NB4 (cell line): Measurements from ENCODE around the gene LHX1.

Source experiments
- DNase-seq: peaks from one replicate; pipeline ENCODE4 v3.0.0; 2010; ENCODE audit warnings: low read depth
- H3K4me3 ChIP-seq: one replicate; pipeline ENCODE4 v1.5.1; 2011; ENCODE audit warnings: mild to moderate bottlenecking, low read depth, low read length, moderate library complexity
- MAX ChIP-seq: IDR thresholded peaks from 2 replicates; pipeline ENCODE4 v1.6.1; 2011; ENCODE audit warnings: low read depth, low read length
- MYC ChIP-seq: IDR thresholded peaks from 2 replicates; pipeline ENCODE4 v1.6.1; 2011; ENCODE audit warnings: low read depth, low read length
- POLR2A ChIP-seq: IDR thresholded peaks from 2 replicates; pipeline ENCODE4 v1.6.1; 2011; ENCODE audit warnings: mild to moderate bottlenecking; ENCODE audit not compliant: insufficient read length; ENCODE audit errors: extremely low read depth
- TF ChIP-seq, protein P1 (sequence below): IDR thresholded peaks from one replicate; pipeline ENCODE4 v1.5.1; 2012; ENCODE audit warnings: low read depth, low read length

LHX1 gene

DNA sequence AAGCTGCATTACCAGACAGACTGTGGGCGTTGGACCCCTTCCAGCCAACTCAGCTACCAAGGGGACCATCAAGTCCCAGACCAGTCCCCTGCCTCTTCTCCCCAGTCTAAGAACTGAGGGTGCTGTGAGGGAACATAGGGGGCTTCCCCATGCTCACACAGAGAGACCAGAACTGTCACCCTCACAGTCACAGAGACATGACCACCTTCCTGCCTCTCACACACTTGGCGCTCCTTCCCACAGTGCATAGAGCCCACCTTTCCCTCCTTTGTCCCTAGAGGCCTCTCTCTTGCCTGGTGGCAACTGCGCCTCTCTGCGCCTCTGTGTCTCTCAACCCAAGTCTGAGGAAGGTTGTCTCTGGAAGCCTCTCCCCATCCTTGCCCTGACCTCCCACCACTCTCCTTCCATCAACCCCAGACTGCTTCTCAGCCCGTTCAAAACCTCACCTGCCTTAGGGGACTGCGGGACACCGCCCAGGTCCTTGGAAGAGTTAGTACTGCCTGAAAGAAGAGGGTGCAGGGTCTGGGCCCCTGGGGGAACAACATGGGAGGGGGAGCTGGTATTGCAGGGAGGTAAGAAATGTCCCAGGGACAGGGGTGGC is 6.1 kb upstream of the LHX1 start:
- DNase-seq, result no peak
- TF ChIP-seq MYC, result no peak
- TF ChIP-seq MAX, result no peak
- TF ChIP-seq POLR2A, result no peak
- TF ChIP-seq, protein P1, sequence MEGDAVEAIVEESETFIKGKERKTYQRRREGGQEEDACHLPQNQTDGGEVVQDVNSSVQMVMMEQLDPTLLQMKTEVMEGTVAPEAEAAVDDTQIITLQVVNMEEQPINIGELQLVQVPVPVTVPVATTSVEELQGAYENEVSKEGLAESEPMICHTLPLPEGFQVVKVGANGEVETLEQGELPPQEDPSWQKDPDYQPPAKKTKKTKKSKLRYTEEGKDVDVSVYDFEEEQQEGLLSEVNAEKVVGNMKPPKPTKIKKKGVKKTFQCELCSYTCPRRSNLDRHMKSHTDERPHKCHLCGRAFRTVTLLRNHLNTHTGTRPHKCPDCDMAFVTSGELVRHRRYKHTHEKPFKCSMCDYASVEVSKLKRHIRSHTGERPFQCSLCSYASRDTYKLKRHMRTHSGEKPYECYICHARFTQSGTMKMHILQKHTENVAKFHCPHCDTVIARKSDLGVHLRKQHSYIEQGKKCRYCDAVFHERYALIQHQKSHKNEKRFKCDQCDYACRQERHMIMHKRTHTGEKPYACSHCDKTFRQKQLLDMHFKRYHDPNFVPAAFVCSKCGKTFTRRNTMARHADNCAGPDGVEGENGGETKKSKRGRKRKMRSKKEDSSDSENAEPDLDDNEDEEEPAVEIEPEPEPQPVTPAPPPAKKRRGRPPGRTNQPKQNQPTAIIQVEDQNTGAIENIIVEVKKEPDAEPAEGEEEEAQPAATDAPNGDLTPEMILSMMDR, result no peak
- H3K4me3 ChIP-seq, result no peak overlapping the region

GRCh38 chr17:36931697-36932382 is 5.4 kb upstream of the LHX1 start:
- no peak for TF ChIP-seq POLR2A
- no peak for TF ChIP-seq MAX
- no peak for TF ChIP-seq MYC
- TF ChIP-seq, protein P1, result no peak
- DNase-seq, result no peak
- no peak overlapping the region for H3K4me3 ChIP-seq

- DNase-seq, result no peak
- no peak for TF ChIP-seq POLR2A
- TF ChIP-seq MAX, result no peak
- no peak for TF ChIP-seq MYC
- TF ChIP-seq, protein P1, result no peak
- no peak overlapping the region for H3K4me3 ChIP-seq
Observed at GRCh38 chr17:36932383-36932693, 4.9 kb upstream of the LHX1 start.

DNA sequence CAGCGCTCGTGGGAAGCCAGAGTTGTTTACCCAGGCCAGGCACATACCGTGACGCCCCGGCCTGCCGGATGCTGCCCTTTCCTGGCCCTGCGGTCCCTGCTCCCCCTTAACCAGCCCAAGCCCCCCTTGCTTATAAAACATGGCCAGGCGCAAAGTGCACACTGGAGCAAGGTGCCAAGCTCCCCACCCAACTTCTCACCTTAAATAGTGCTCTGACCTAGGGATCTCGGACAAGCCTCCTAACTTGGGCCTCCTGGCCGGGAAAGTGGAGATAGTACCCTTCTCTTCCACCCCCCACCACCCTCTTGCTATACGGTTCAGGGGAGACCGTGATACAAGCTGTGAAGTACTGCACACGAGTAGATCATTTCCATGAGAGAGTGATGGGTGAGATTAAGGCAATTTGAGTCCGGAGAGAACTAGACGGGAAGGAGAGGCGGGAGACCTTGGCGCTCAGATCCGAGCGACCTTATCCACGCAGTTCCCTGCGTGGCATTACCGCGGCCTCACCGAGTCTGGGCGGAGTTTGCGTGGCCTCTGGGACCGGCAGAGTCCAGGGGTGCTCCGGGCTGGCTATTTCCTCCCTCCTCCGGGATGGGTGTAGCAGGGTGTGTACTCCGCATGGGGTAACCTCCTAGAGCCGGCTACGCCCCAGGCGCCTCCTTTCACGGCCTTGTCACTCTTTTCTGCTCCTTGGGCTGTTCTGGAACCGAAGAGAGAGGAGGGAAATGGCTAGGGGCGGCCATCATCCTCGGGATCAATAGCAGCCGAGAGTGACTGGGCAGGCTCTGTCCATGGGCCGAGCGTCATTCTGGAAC is 4.4 kb upstream of the LHX1 start:
- no peak for DNase-seq
- H3K4me3 ChIP-seq, result no peak overlapping the region
- TF ChIP-seq MYC (no peak), MAX (no peak)

GRCh38 chr17:36933512-36934143 is 3.6 kb upstream of the LHX1 start:
- DNase-seq, result no peak
- TF ChIP-seq, protein P1, result no peak
- no peak for TF ChIP-seq MAX
- TF ChIP-seq POLR2A, result no peak
- no peak for TF ChIP-seq MYC
- no peak overlapping the region for H3K4me3 ChIP-seq
